ENCODE results near the gene RASD1. TPM values are rescaled to one million over a fixed set of nuclear protein-coding genes. Genes with fewer than 3 reads are reported as not detected.

Gene RASD1
- total RNA-seq, 1 donor from 2014 or later, result 0.31 TPM

GRCh38 chr17:17518014-17518413 is 21.8 kb upstream of the RASD1 start:
- TF ChIP-seq CTCF (IDR thresholded peaks at IDR 0.05; ENCODE audit: unreplicated experiment), result no peak
- H3K4me1 Mint-ChIP-seq (ENCODE audit: unreplicated experiment), result peaks cover 10% of the 10 kb centered on the region
- no peak overlapping the region for H3K4me3 Mint-ChIP-seq (ENCODE audit: unreplicated experiment)
- no peaks in the 10 kb centered on the region for H3K9me3 Mint-ChIP-seq (ENCODE audit: unreplicated experiment)
- H3K27me3 Mint-ChIP-seq (ENCODE audit: unreplicated experiment), result peaks cover 16% of the 10 kb centered on the region
- no peak for DNase-seq (ENCODE audit: low spot score)
- no peak overlapping the region for H3K27ac Mint-ChIP-seq (ENCODE audit: unreplicated experiment)
- no peaks in the 10 kb centered on the region for H3K36me3 Mint-ChIP-seq (ENCODE audit: low read depth, unreplicated experiment)

GRCh38 chr17:17516941-17517720 is 20.9 kb upstream of the RASD1 start:
- Mint-ChIP-seq H3K4me3 (ENCODE audit: unreplicated experiment) (no peak overlapping the region), H3K27ac (ENCODE audit: unreplicated experiment) (no peak overlapping the region), H3K27me3 (ENCODE audit: unreplicated experiment) (peaks cover 16% of the 10 kb centered on the region), H3K36me3 (ENCODE audit: low read depth, unreplicated experiment) (no peaks in the 10 kb centered on the region), H3K4me1 (ENCODE audit: unreplicated experiment) (peaks cover 2% of the 10 kb centered on the region), H3K9me3 (ENCODE audit: unreplicated experiment) (no peaks in the 10 kb centered on the region)
- TF ChIP-seq CTCF (IDR thresholded peaks at IDR 0.05; ENCODE audit: unreplicated experiment), result no peak
- no peak for DNase-seq (ENCODE audit: low spot score)

- Mint-ChIP-seq H3K36me3 (ENCODE audit: low read depth, unreplicated experiment) (no peaks in the 10 kb centered on the region), H3K27ac (ENCODE audit: unreplicated experiment) (no peak overlapping the region), H3K4me1 (ENCODE audit: unreplicated experiment) (no peaks in the 10 kb centered on the region), H3K9me3 (ENCODE audit: unreplicated experiment) (no peaks in the 10 kb centered on the region), H3K27me3 (ENCODE audit: unreplicated experiment) (peaks cover 18% of the 10 kb centered on the region), H3K4me3 (ENCODE audit: unreplicated experiment) (no peak overlapping the region)
- DNase-seq (ENCODE audit: low spot score), result no peak
- TF ChIP-seq CTCF (IDR thresholded peaks at IDR 0.05; ENCODE audit: unreplicated experiment), result no peak
These were observed 20.0 kb upstream of the RASD1 start for GRCh38 chr17:17515934-17516930.

- TF ChIP-seq CTCF (IDR thresholded peaks at IDR 0.05; ENCODE audit: unreplicated experiment), result no peak
- no peak for DNase-seq (ENCODE audit: low spot score)
- no peak overlapping the region for H3K4me3 Mint-ChIP-seq (ENCODE audit: unreplicated experiment)
- no peak overlapping the region for H3K27ac Mint-ChIP-seq (ENCODE audit: unreplicated experiment)
- no peaks in the 10 kb centered on the region for H3K36me3 Mint-ChIP-seq (ENCODE audit: low read depth, unreplicated experiment)
- no peaks in the 10 kb centered on the region for H3K9me3 Mint-ChIP-seq (ENCODE audit: unreplicated experiment)
- H3K4me1 Mint-ChIP-seq (ENCODE audit: unreplicated experiment), result no peaks in the 10 kb centered on the region
- peaks cover 20% of the 10 kb centered on the region for H3K27me3 Mint-ChIP-seq (ENCODE audit: unreplicated experiment)
These were observed 19.1 kb upstream of the RASD1 start for GRCh38 chr17:17514993-17515933.
